ENCODE measurements around the gene PSMA7.

Gene PSMA7

DNA sequence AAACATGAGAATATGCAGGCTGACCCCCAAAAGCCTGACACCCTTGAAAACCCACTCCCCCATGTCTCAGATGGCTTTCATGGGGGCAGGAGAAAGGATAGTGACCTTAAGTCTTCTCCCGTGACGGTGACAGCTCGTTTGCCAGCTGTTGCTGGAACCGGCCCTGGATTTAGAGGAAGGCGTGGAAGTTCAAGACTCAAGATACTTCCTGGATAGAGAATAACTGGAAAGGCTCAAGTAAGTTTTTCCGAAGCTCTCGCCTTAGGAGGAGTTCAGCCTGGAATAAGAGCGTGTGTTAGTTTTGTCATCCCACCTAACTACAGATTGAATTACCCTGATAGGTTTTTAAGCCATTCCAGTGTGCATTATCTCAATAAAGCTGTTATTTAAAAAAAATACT is 28.1 kb upstream of the PSMA7 start:
- DNase-seq (ENCODE audit: low spot score): no peak

GRCh38 chr20:62170536-62170935 is 27.3 kb upstream of the PSMA7 start:
- DNase-seq (ENCODE audit: low spot score): no peak

- no peak for DNase-seq (ENCODE audit: low spot score)
These were observed 25.8 kb upstream of the PSMA7 start for GRCh38 chr20:62168890-62169435.

DNA sequence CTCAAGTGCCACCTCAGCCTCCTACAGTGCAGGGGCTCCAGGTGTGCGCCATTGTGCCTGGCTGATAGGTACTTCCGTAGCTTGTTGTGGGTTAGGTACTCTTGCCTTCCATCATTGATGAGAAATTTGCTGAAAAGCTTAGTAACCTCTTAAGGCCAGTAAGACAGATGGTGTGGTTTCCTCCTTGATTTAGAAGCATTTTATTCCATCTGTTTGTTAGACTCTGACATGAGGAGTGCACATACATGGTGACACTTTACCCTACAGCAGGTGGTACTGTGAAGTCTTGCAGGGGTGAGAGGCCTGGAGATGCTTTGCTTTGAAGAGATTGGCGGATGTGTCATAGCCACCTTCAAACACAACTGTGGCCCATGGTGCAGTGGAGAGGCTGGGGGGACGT is 24.9 kb upstream of the PSMA7 start:
- no peak for DNase-seq (ENCODE audit: low spot score)

DNA sequence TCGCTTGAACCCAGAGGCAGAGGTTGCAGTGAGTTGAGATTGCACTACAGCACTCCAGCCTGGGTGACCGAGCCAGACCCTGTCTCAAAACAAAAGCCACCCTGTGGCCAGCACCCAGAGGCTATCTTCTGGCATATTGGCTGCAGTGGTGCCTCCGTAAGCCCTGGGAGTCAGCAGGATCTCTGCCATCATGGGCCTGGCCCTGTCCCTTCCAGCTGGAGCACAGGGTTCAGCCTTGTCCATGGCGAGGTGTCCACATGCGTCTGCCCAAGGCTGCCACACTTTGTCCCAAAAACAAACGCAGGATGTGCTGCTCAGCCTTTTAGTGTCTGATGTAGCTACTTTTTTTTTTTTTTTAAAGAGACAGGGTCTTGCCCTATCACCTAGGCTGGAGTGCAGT is 24.3 kb upstream of the PSMA7 start:
- DNase-seq (ENCODE audit: low spot score): no peak

DNA sequence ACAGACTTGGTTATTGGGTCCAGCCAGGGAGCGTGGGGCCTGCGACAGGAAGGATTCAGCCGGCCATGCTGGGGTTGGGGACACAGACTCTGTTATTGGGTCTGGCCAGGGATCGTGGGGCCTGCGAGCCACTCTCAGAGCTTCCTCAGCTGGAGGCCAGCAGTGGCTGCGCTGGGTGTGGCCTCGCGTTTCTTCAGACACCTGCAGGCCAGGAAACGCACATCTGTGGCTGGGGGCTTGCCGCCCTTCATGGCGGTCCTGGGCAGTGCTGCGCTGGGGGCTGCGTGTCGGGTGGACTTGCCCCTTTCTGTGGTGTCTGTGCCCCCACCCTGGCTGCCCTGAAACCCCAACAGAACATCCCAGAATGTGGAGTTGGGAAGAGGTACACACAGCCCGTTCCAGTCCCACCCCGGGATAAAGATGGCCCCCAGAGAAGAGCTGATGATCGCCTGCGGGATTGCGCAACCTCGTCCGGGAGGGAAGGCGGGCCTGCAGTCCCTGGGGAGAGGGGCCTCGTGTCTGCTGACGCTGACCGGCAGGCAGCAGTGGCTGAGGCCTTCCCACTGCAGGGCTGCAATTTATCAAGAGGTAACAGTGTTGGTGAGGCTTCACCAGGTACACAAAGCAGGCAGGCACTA is 22.7 kb upstream of the PSMA7 start:
- no peak for DNase-seq (ENCODE audit: low spot score)

GRCh38 chr20:62164879-62165761 is 21.9 kb upstream of the PSMA7 start:
- no peak for DNase-seq (ENCODE audit: low spot score)

DNA sequence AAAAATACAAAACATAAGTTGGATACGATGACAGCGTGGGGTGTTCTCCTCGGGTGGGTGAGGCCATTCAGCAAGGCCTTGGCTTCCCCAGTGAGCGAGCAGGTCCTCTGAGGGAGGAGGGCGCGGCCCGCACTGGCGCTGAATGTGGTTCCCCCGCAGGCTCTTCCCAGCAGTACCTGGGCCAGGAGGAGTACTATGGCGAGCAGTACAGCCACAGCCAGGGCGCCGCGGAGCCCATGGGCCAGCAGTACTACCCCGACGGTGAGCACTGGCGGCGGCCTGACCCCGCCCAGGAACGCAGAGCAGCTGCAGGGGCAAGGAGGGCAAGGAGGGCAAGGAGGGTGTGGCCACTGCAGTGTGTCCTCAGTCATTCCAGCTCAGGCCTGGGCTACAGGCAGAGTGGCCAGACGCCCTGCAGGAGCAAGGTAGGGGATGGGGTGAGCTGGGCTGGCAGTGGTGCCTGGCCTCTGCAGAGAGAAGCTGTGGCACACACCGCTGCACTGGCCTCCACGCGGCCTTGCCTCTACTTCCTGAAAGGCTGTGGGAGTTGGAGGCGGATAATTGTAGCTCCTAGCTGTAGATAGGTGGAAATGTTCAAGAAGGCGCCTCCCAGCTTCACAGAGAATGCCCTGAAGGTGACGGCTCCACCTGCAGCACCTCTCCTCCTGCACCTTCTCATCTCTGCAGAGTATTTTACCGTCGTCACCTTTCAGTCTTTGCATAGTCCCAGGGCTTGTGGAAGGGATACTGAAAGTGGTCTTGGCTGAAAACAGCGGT is 21.0 kb upstream of the PSMA7 start:
- DNase-seq (ENCODE audit: low spot score): no peak

- no peak for DNase-seq (ENCODE audit: low spot score)
These were observed 20.3 kb upstream of the PSMA7 start for GRCh38 chr20:62163485-62163865.

GRCh38 chr20:62162765-62163484 is 19.7 kb upstream of the PSMA7 start:
- no peak for DNase-seq (ENCODE audit: low spot score)

DNA sequence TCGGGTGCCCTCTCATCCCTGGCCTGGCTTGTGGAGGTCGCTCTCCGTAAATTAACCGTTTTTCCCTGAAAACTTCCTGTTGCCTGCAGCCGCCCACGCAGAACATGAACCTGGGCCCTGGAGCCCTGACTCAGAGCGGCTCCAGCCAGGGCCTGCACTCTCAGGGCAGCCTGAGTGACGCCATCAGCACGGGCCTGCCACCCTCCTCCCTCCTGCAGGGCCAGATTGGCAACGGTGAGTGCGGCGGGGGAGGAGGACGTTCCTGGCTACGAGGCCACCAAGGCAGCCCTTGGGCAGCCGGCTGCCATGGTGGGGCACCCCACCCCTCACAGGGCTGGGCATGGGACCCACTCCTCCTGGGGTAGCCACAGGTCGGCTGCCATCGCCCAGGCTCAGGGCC is 18.2 kb upstream of the PSMA7 start:
- no peak for DNase-seq (ENCODE audit: low spot score)

- no peak for DNase-seq (ENCODE audit: low spot score)
These were observed 17.7 kb upstream of the PSMA7 start for GRCh38 chr20:62160876-62161275.

DNA sequence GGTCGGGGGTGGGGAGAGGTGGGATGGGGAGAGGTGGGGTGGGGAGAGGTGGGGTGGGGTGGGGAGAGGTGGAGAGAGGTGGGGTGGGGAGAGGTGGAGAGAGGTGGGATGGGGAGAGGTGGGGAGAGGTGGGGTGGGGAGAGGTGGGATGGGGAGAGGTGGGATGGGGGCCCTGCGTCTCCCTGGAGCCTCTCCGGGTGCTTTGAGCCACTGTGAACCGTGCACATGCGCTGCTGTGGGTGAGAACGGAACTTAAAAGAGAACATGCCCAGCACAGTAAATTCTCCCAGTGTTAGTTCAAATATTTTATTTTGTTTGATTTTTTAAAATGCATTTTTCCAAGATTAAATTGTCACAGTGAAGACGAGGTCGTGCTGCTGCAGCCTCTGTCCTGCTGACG is 17.1 kb upstream of the PSMA7 start:
- DNase-seq (ENCODE audit: low spot score): no peak

DNA sequence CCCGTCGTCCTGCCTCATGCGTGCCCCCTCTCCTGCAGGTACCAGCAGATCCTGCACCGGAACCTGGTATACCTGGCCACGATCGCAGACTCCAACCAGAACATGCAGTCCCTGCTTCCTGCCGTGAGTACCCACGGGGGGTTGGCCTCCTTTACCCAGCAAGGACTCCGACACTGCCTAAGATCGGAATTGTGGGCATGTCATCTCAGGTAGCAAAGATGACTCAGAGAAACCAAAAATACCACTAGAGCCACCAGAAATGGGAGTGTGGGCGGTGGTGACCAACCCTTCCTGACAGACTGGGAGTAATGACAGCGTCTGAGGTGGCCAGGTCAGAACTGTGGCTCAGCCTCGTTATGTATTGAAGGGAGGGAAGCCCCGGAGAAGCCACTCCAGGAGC is 16.6 kb upstream of the PSMA7 start:
- peak; percentile 98 for DNase-seq (ENCODE audit: low spot score)

DNA sequence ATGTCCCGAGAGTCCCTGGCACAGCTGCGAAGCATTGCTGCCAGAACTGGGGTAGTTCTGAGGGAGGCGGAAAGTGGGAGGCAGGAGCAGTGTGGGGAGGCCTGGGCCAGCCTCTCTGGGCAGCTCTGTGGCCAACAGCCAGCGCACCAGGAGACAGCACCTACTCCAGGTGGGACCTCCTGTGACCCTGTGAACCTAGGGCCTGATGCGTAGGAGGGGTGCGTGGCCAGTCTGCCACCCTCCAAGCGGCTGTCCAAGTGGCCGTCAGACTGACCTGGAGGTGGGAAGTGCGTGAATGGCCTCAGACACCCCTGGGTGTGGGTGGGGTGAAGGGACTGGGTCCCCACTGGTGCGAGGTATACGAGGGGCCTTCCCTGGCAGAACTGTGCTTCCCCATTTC is 15.9 kb upstream of the PSMA7 start:
- no peak for DNase-seq (ENCODE audit: low spot score)

GRCh38 chr20:62158541-62158940 is 15.3 kb upstream of the PSMA7 start:
- DNase-seq (ENCODE audit: low spot score): no peak

GRCh38 chr20:62158088-62158400 is 14.8 kb upstream of the PSMA7 start:
- DNase-seq (ENCODE audit: low spot score): no peak

- no peak for DNase-seq (ENCODE audit: low spot score)
These were observed 14.3 kb upstream of the PSMA7 start for GRCh38 chr20:62157387-62158087.

GRCh38 chr20:62156592-62157386 is 13.6 kb upstream of the PSMA7 start:
- peak; percentile 47 for DNase-seq (ENCODE audit: low spot score)

DNA sequence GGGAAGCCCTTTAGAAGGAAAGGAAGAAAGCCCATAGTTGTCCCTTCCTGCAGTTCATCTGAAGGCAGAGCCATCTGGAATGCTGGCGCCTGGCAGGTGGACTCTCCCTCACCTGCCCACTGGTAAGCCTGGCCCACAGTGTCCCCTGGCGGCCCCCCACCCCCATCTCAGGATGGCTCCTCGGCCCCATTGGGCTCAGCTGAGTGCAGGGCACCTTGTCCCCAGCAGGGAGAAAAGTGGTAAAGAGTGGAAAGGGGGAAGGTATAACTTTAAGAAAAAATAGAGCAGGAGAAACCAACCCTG is 13.0 kb upstream of the PSMA7 start:
- no peak for DNase-seq (ENCODE audit: low spot score)
